Mucosa of descending colon (tissue), 3 donors: ENCODE measurements around the gene TRABD2B. TPM values are rescaled to one million over a fixed set of nuclear protein-coding genes. Genes with fewer than 3 reads are reported as not detected.
A peak's percentile ranks its signal among the peaks of the same experiment; 100 is the strongest.

Experiments used
- ATAC-seq: fragments of 200-7000 bp; cut with Tn5 transposase; one replicate; pipeline ENCODE4 v1.9.1; 2020; ENCODE audit warnings: mild to moderate bottlenecking, moderate library complexity
- DNase-seq, 3 donors: peaks; one replicate each; pipeline ENCODE4 v3.0.0-alpha.2; 2020
- H3K36me3 ChIP-seq: fragments of 200-600 bp; one replicate; pipeline ENCODE4 v1.8.0; 2021; ENCODE audit warnings: low read depth, mild to moderate bottlenecking
- H3K4me1 ChIP-seq: fragments of 200-600 bp; one replicate; pipeline ENCODE4 v1.8.0; 2021; ENCODE audit warnings: low read depth, mild to moderate bottlenecking
- H3K4me3 ChIP-seq: fragments of 200-600 bp; one replicate; pipeline ENCODE4 v1.8.0; 2021; ENCODE audit warnings: mild to moderate bottlenecking
- H3K9me3 ChIP-seq: fragments of 200-600 bp; one replicate; pipeline ENCODE4 v1.8.0; 2021; ENCODE audit warnings: mild to moderate bottlenecking
- intact Hi-C, 2 donors: fragments of 100-400 bp; cut with DNase I in 1 of 2; cut with micrococcal nuclease in 1 of 2; formaldehyde crosslinking; loops; one replicate each; pipeline versions ENCODE4 v1.11.0 to v1.11.1; 2022; cut with DNase I, micrococcal nuclease
- total RNA-seq, 3 donors: library from RNA; stranded (reverse); fragmentation: NEBNext Ultra II Directional in 2 of 3; extraction: Animal tissue kit (Norgen Biotek cat#: 25700) in 2 of 3; gene quantifications; one replicate each; pipeline versions ENCODE4 v1.2.1 to v1.2.4, GENCODE V29; 2021 to 2023
- TF ChIP-seq, protein P1 (sequence below): fragments of 200-600 bp; IDR thresholded peaks from one replicate; pipeline ENCODE4 v1.8.0; 2022; ENCODE audit warnings: antibody characterized with exemption, mild to moderate bottlenecking
- donor health status: DM: no; HTN: no; CAD: no; lungs with moderate emphysema.
- donor health status: DM: no; HTN: no; CAD: no.
- donor health status: DM: no; HTN: yes; CAD: no.

The TRABD2B gene
- total RNA-seq, 3 donors from 2014 or later: 0.35 to 2.0 (median 2.0) TPM

DNA sequence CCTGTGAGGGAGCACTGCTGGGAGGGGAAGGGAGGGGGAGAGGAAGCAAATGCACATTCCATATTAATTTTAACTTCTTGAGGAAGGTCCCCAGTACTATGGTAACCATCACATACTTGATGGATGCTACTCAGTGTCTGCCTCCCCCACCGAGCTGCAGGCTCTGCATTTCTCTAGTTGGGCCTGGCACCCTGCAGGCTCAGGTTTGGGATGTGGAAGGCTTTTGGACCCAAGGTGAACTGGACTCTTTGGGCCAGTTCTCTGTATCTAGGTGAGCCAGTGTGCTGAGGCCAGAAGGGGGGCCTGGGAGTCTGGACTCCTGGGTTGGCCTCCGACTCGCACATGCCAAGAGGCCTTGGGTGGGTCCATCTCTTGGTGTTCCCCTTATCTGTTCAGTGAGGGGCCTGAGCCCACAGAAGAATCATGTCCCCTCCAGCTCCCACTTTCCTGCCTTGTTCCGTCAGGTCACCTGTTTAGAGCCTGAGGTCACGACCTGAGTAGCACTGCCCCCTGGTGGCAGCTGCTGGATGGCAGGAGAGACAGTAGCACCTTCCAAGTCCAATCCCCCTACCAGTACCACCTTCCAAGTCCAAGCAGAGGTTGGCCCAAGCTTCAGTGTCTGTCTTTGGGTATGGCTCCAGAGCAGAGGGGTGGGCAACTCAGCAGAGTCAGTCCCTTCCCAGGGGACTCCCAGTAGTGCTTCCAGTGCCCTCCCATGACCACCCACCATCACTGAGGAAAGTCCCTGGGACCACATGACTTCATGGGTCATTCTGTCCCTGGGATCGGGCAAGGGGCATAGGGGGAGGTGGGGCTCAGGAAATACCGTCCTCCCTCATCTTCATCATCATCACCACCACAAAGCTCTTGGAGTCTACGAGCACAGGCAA, 241.8 kb downstream of the TRABD2B start:
- peak; percentile 49 for ATAC-seq
- peak in 2 of 3 donors; percentile 76 to 85 for DNase-seq
- TF ChIP-seq, protein P1, sequence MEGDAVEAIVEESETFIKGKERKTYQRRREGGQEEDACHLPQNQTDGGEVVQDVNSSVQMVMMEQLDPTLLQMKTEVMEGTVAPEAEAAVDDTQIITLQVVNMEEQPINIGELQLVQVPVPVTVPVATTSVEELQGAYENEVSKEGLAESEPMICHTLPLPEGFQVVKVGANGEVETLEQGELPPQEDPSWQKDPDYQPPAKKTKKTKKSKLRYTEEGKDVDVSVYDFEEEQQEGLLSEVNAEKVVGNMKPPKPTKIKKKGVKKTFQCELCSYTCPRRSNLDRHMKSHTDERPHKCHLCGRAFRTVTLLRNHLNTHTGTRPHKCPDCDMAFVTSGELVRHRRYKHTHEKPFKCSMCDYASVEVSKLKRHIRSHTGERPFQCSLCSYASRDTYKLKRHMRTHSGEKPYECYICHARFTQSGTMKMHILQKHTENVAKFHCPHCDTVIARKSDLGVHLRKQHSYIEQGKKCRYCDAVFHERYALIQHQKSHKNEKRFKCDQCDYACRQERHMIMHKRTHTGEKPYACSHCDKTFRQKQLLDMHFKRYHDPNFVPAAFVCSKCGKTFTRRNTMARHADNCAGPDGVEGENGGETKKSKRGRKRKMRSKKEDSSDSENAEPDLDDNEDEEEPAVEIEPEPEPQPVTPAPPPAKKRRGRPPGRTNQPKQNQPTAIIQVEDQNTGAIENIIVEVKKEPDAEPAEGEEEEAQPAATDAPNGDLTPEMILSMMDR: peak; percentile 76
- Histone ChIP-seq H3K9me3 (no peaks in the 10 kb centered on the region), H3K36me3 (no peaks in the 10 kb centered on the region), H3K4me1 (peaks cover 8% of the 10 kb centered on the region), H3K4me3 (no peak overlapping the region)
- intact Hi-C loops: no loop called here

DNA sequence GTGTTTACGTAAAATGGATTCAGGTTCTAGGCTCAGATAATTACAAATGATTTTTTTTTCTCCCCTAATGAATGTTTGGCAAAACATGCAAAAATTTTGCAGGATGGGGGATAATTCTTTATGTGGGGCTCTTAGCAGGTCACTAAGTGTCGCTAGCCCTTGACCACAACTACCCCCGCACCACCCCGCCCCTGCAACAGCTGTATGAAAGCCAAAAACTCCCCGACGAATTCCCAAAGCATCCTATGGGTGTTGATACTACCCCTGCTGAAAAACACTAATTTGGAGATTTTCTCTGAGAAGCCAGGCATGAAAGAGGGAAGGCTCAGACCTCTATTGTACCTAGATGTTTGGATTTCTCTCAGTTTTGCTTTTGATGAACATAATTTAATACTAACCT, 243.0 kb downstream of the TRABD2B start:
- H3K4me1 ChIP-seq: peaks cover 8% of the 10 kb centered on the region
- DNase-seq: no peak
- intact Hi-C loops: no loop called here

DNA sequence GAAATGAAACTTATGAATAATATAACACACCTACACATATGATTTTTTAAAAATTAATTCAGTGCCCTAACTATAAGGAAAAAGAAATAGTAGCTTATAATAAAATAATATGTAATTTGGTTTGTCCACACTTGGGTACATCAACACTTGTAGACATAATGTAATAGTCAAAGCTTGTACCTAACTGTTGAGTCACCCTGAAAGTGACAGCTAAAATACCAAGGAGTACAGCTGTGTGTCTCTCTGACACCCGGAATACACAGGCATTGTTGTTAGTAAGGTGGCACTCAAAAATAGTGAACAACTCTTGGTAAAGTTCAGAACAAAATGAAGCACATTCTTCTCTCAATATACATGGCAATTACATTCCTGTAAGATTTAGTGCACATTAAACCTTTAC, 243.4 kb downstream of the TRABD2B start:
- Histone ChIP-seq H3K36me3 (no peaks in the 10 kb centered on the region), H3K4me3 (no peak overlapping the region), H3K9me3 (no peaks in the 10 kb centered on the region), H3K4me1 (peaks cover 8% of the 10 kb centered on the region)
- DNase-seq (no peak), ATAC-seq (no peak)
- TF ChIP-seq, protein P1: no peak
- intact Hi-C loops: no loop called here

More for the DNA sequence above, 243.0 kb downstream of the TRABD2B start:
- TF ChIP-seq, protein P1: no peak
- H3K36me3 ChIP-seq: no peaks in the 10 kb centered on the region
- ATAC-seq: no peak
- no peak overlapping the region for H3K4me3 ChIP-seq
- H3K9me3 ChIP-seq: no peaks in the 10 kb centered on the region

DNA sequence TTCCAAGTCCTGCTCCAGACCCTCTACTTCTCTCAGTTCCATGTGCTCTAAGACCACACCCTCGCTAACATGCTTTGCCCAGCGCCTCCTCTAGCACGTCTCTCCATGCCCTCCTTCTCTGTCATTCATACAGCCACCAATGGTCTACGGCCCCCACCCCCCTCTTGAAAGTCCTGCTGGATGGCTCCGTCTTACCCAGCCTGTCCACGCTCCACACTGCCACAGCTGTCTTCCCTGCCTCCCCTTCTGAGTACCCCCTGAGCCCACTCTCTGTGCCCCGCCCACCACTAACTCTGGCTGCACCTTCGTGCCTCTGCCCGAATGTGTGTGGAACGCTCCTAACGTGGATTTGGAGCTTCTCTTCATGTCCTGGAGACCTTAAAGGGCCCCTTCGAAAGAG, 244.6 kb downstream of the TRABD2B start:
- ATAC-seq (no peak), DNase-seq (no peak)
- H3K4me3 ChIP-seq: no peak overlapping the region
- no peaks in the 10 kb centered on the region for H3K9me3 ChIP-seq
- TF ChIP-seq, protein P1: no peak
- H3K4me1 ChIP-seq: peaks cover 8% of the 10 kb centered on the region
- intact Hi-C loops: no loop called here
- no peaks in the 10 kb centered on the region for H3K36me3 ChIP-seq

DNA sequence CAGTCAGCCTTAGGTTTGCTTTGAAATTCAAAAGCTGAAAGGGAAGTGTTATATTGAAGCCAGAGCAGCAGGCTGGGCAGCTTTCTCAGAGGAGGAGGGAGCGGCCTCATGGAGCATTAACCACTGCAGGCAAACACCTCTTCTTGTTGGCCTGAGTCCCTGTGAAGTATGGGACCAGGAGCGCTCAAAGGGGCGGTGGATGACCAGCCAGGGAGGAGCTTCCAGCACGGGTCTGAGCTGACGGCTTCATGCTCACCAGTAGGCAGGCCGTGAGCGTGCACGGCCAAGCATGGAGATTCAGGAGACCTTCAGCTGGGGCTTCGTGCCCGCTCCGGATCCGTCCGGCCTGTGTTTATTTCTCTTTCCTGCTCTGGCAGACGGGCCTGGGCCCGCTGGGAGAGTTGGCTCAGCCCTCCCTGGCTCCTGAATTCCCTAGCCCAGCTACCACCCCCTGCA, 245.2 kb downstream of the TRABD2B start:
- TF ChIP-seq, protein P1: no peak
- intact Hi-C loops: no loop called here
- Histone ChIP-seq H3K4me1 (peaks cover 8% of the 10 kb centered on the region), H3K36me3 (no peaks in the 10 kb centered on the region), H3K9me3 (no peaks in the 10 kb centered on the region), H3K4me3 (no peak overlapping the region)
- peak; percentile 91 for ATAC-seq
- peak; percentile 72 to 74 (median 73) for DNase-seq
